Uterus (tissue), 4 donors: Measurements from ENCODE around the gene UBL7. TPM values are rescaled to one million over a fixed set of nuclear protein-coding genes. Genes with fewer than 3 reads are reported as not detected.
A peak's percentile ranks its signal among the peaks of the same experiment; 100 is the strongest.
"Not testable (repeated sequence)": the region's sequence is repeated elsewhere in the genome, so short reads cannot be mapped to it uniquely, and the experiment has no call there.

ENCODE experiments used
- DNase-seq, 2 donors: peaks; one replicate each; pipeline ENCODE4 v3.0.0-alpha.2; 2019 to 2020
- H3K27ac ChIP-seq, 2 donors: fragments of 200-600 bp; sonication (generic); 1 replicate in 1 of 2; 2 replicates in 1 of 2; pipeline ENCODE4 v1.5.1; 2016 to 2018
- H3K27me3 ChIP-seq, 2 donors: fragments of 200-600 bp; sonication (generic); one replicate each; pipeline ENCODE4 v1.5.1; 2018 to 2019; ENCODE audit warnings: control low read depth in 1 of 2
- H3K36me3 ChIP-seq, 2 donors: fragments of 200-600 bp; sonication (generic); one replicate each; pipeline ENCODE4 v1.5.1; 2019; ENCODE audit warnings: control low read depth in 1 of 2
- H3K4me1 ChIP-seq, 2 donors: fragments of 200-600 bp; sonication (generic); one replicate each; pipeline ENCODE4 v1.5.1; 2018 to 2019; ENCODE audit warnings: control low read depth in 1 of 2
- H3K4me3 ChIP-seq, 2 donors: fragments of 200-600 bp; sonication (generic); 1 replicate in 1 of 2; 2 replicates in 1 of 2; pipeline ENCODE4 v1.5.1; 2018 to 2019; ENCODE audit warnings: mild to moderate bottlenecking in 1 of 2
- H3K9me3 ChIP-seq, 2 donors: fragments of 200-600 bp; sonication (generic); one replicate each; pipeline ENCODE4 v1.5.1; 2019; ENCODE audit warnings: control low read depth in 1 of 2
- CTCF ChIP-seq, 4 experiments: fragments of 200-600 bp in 2 of 4; fragments of 450-650 bp in 2 of 4; sonication (generic) in 2 of 4; IDR thresholded peaks; one replicate each; pipeline ENCODE4 v1.5.1; 2016 to 2019; ENCODE audit warnings: antibody characterized with exemption in 4 of 4, mild to moderate bottlenecking in 2 of 4, moderate library complexity in 1 of 4
- POLR2A ChIP-seq, 2 donors: fragments of 450-650 bp; IDR thresholded peaks; one replicate each; pipeline ENCODE4 v1.6.1; 2016; ENCODE audit warnings: antibody characterized with exemption in 2 of 2, mild to moderate bottlenecking in 1 of 2, moderate library complexity in 1 of 2
- intact Hi-C: fragments of 100-400 bp; cut with DNase I; formaldehyde crosslinking; loops from one replicate; pipeline ENCODE4 v1.15.1; 2023; ENCODE audit warnings: low total_unique reads
- total RNA-seq, 4 donors: library from RNA; depleted of rRNA in 3 of 4; stranded (reverse); fragments of >200 nt in 3 of 4; gene quantifications; one replicate each; pipeline versions ENCODE4 v1.1.0 to v1.2.4, GENCODE V29; 2014 to 2023
- donor health status: DM: yes; HTN: yes; CAD: no.

Gene UBL7
- total RNA-seq, 4 donors from 2014 or later, result 15.4 to 60.6 (median 35.7) TPM

- Histone ChIP-seq H3K4me3 (no peak overlapping the region), H3K27me3 (no peaks in the 10 kb centered on the region), H3K27ac (no peak overlapping the region), H3K36me3 (no peaks in the 10 kb centered on the region), H3K9me3 (no peaks in the 10 kb centered on the region), H3K4me1 (no peaks in the 10 kb centered on the region)
- intact Hi-C loops, result no loop called here
- no peak for TF ChIP-seq CTCF (IDR thresholded peaks at IDR 0.05)
- DNase-seq, result no peak
Observed at GRCh38 chr15:74496648-74497047, 35.7 kb upstream of the UBL7 start.

- H3K4me1 ChIP-seq, result no peaks in the 10 kb centered on the region
- H3K27ac ChIP-seq, result no peak overlapping the region
- no peak overlapping the region for H3K4me3 ChIP-seq
- H3K36me3 ChIP-seq, result no peaks in the 10 kb centered on the region
- no peaks in the 10 kb centered on the region for H3K27me3 ChIP-seq
- intact Hi-C loops, result no loop called here
- H3K9me3 ChIP-seq, result no peaks in the 10 kb centered on the region
- DNase-seq, result no peak
- no peak for TF ChIP-seq CTCF (IDR thresholded peaks at IDR 0.05)
- TF ChIP-seq POLR2A (IDR thresholded peaks at IDR 0.05), result no peak
Observed at GRCh38 chr15:74490339-74490689, 29.4 kb upstream of the UBL7 start.

- H3K4me1 ChIP-seq, result no peaks in the 10 kb centered on the region
- H3K27me3 ChIP-seq, result no peaks in the 10 kb centered on the region
- H3K36me3 ChIP-seq, result no peaks in the 10 kb centered on the region
- H3K4me3 ChIP-seq, result no peak overlapping the region
- TF ChIP-seq CTCF (IDR thresholded peaks at IDR 0.05), result peak; percentile 20 to 59 (median 43)
- TF ChIP-seq POLR2A (IDR thresholded peaks at IDR 0.05), result no peak
- peak; percentile 22 to 24 for DNase-seq
- no peak overlapping the region for H3K27ac ChIP-seq
- intact Hi-C loops, result no loop called here
- H3K9me3 ChIP-seq, result no peaks in the 10 kb centered on the region
Observed at GRCh38 chr15:74489518-74490338, 28.8 kb upstream of the UBL7 start.

- intact Hi-C loops, result no loop called here
- no peak for TF ChIP-seq CTCF (IDR thresholded peaks at IDR 0.05)
- TF ChIP-seq POLR2A (IDR thresholded peaks at IDR 0.05), result no peak
- H3K27me3 ChIP-seq, result no peaks in the 10 kb centered on the region
- no peaks in the 10 kb centered on the region for H3K4me1 ChIP-seq
- no peaks in the 10 kb centered on the region for H3K9me3 ChIP-seq
- H3K4me3 ChIP-seq, result no peak overlapping the region
- no peak for DNase-seq
- H3K27ac ChIP-seq, result no peak overlapping the region
- H3K36me3 ChIP-seq, result no peaks in the 10 kb centered on the region
Observed at GRCh38 chr15:74488776-74489175, 27.8 kb upstream of the UBL7 start.

GRCh38 chr15:74482661-74483060 lies 21.7 kb upstream of the UBL7 start:
- intact Hi-C loops, result no loop called here
- Histone ChIP-seq H3K27ac (no peak overlapping the region), H3K36me3 (no peaks in the 10 kb centered on the region), H3K27me3 (no peaks in the 10 kb centered on the region), H3K4me1 (no peaks in the 10 kb centered on the region), H3K9me3 (no peaks in the 10 kb centered on the region), H3K4me3 (no peak overlapping the region)
- TF ChIP-seq CTCF (IDR thresholded peaks at IDR 0.05) (no peak), POLR2A (IDR thresholded peaks at IDR 0.05) (no peak)
- DNase-seq, result no peak

GRCh38 chr15:74480364-74480763 lies 19.4 kb upstream of the UBL7 start:
- H3K4me3 ChIP-seq, H3K27ac ChIP-seq, DNase-seq, H3K9me3 ChIP-seq, intact Hi-C loops, H3K36me3 ChIP-seq, H3K27me3 ChIP-seq, H3K4me1 ChIP-seq: not testable (repeated sequence)

GRCh38 chr15:74471621-74472020 lies 10.7 kb upstream of the UBL7 start:
- H3K4me3 ChIP-seq, DNase-seq, intact Hi-C loops, H3K4me1 ChIP-seq, H3K27ac ChIP-seq, H3K9me3 ChIP-seq, H3K36me3 ChIP-seq, H3K27me3 ChIP-seq: not testable (repeated sequence)
